ENCODE measurements around the gene CYP1B1. TPM values are rescaled to one million over a fixed set of nuclear protein-coding genes. Genes with fewer than 3 reads are reported as not detected.

CYP1B1 gene
- polyA plus RNA-seq (2013, experiment 1 of 2), result 35.6 TPM
- polyA plus RNA-seq (2013, experiment 2 of 2), result 35.0 TPM

GRCh38 chr2:38075507-38076151 is at the start of gene CYP1B1:
Gene CYP1B1, minus strand, starts transcription at chr2:38076151. Its CDS starts 763 bp downstream, at chr2:38075388.
- H3K23ac ChIP-seq (ENCODE audit: low read length), result peak within 1 kb of the TSS; percentile 92

GRCh38 chr2:38125007-38125406 is 49.1 kb upstream of the CYP1B1 start:
- Histone ChIP-seq H2BK120ac (ENCODE audit: low read depth, low read length) (no peak overlapping the region), H3K79me2 (ENCODE audit: control insufficient read depth, insufficient read depth, low read length) (no peaks in the 10 kb centered on the region), H3K4me1 (ENCODE audit: control insufficient read depth, low read depth, low read length) (no peaks in the 10 kb centered on the region), H3K4me2 (ENCODE audit: low read length) (no peak overlapping the region), H3K27me3 (ENCODE audit: insufficient read depth, low read length, poor library complexity) (no peaks in the 10 kb centered on the region), H3K56ac (ENCODE audit: low read length) (no peak overlapping the region), H3K9ac (ENCODE audit: low read length) (no peak overlapping the region), H2BK15ac (replicated peaks; ENCODE audit: low read depth) (no peak overlapping the region), H3K18ac (ENCODE audit: low read length) (no peak overlapping the region), H2BK5ac (ENCODE audit: low read length) (no peak overlapping the region), H3K4ac (ENCODE audit: low read depth, low read length) (no peak overlapping the region), H3K27ac (ENCODE audit: low read depth, low read length) (no peak overlapping the region), H2AK5ac (ENCODE audit: low read length) (no peak overlapping the region), H4K5ac (ENCODE audit: low read length) (no peak overlapping the region), H3K23ac (ENCODE audit: low read length) (no peak overlapping the region), H4K8ac (ENCODE audit: low read depth, low read length) (no peak overlapping the region), H3K79me1 (ENCODE audit: low read length) (no peaks in the 10 kb centered on the region), H3K36me3 (ENCODE audit: control insufficient read depth, insufficient read depth, low read length) (no peaks in the 10 kb centered on the region), H3K4me3 (ENCODE audit: low read length) (no peak overlapping the region)
- WGBS (ENCODE audit: extremely low coverage, insufficient coverage, low lambda C conversion rate), result no CpG with 5 or more reads among the region's 5 CpGs
- DNase-seq, result no peak

More at GRCh38 chr2:38075507-38076151, at the start of gene CYP1B1:
- H2BK15ac ChIP-seq (replicated peaks; ENCODE audit: low read depth), result peak within 1 kb of the TSS; percentile 37
- H3K27ac ChIP-seq (ENCODE audit: low read depth, low read length), result peak within 1 kb of the TSS; percentile 90
- no peaks in the 10 kb centered on the region for H3K79me1 ChIP-seq (ENCODE audit: low read length)
- peak within 1 kb of the TSS; percentile 23 for H2AK5ac ChIP-seq (ENCODE audit: low read length)
- no CpG with 5 or more reads among the region's 46 CpGs for WGBS (ENCODE audit: extremely low coverage, insufficient coverage, low lambda C conversion rate)
- no peaks in the 10 kb centered on the region for H3K79me2 ChIP-seq (ENCODE audit: control insufficient read depth, insufficient read depth, low read length)
- H3K4me1 ChIP-seq (ENCODE audit: control insufficient read depth, low read depth, low read length), result peaks cover 19% of the 10 kb centered on the region
- peak within 1 kb of the TSS; percentile 73 for H3K9ac ChIP-seq (ENCODE audit: low read length)
- H3K4me3 ChIP-seq (ENCODE audit: low read length), result peak within 1 kb of the TSS; percentile 33
- no peak for DNase-seq
- H3K56ac ChIP-seq (ENCODE audit: low read length), result peak within 1 kb of the TSS; percentile 85
- peak within 1 kb of the TSS; percentile 88 for H3K4ac ChIP-seq (ENCODE audit: low read depth, low read length)
- no peaks in the 10 kb centered on the region for H3K36me3 ChIP-seq (ENCODE audit: control insufficient read depth, insufficient read depth, low read length)
- H4K5ac ChIP-seq (ENCODE audit: low read length), result no peak within 1 kb of the TSS
- peak within 1 kb of the TSS; percentile 87 for H3K4me2 ChIP-seq (ENCODE audit: low read length)
- peaks cover 4% of the 10 kb centered on the region for H3K27me3 ChIP-seq (ENCODE audit: insufficient read depth, low read length, poor library complexity)
- no peak within 1 kb of the TSS for H4K8ac ChIP-seq (ENCODE audit: low read depth, low read length)
- peak within 1 kb of the TSS; percentile 92 for H2BK120ac ChIP-seq (ENCODE audit: low read depth, low read length)
- peak within 1 kb of the TSS; percentile 28 for H2BK5ac ChIP-seq (ENCODE audit: low read length)
- peak within 1 kb of the TSS; percentile 96 for H3K18ac ChIP-seq (ENCODE audit: low read length)

GRCh38 chr2:38123911-38124310 is 48.0 kb upstream of the CYP1B1 start:
- no peak overlapping the region for H3K18ac ChIP-seq (ENCODE audit: low read length)
- H2BK15ac ChIP-seq (replicated peaks; ENCODE audit: low read depth), result no peak overlapping the region
- no peaks in the 10 kb centered on the region for H3K36me3 ChIP-seq (ENCODE audit: control insufficient read depth, insufficient read depth, low read length)
- H3K79me1 ChIP-seq (ENCODE audit: low read length), result no peaks in the 10 kb centered on the region
- DNase-seq, result no peak
- H4K5ac ChIP-seq (ENCODE audit: low read length), result no peak overlapping the region
- H3K23ac ChIP-seq (ENCODE audit: low read length), result no peak overlapping the region
- no peaks in the 10 kb centered on the region for H3K4me1 ChIP-seq (ENCODE audit: control insufficient read depth, low read depth, low read length)
- no peak overlapping the region for H4K8ac ChIP-seq (ENCODE audit: low read depth, low read length)
- no peak overlapping the region for H2AK5ac ChIP-seq (ENCODE audit: low read length)
- no peak overlapping the region for H3K4me3 ChIP-seq (ENCODE audit: low read length)
- no peaks in the 10 kb centered on the region for H3K79me2 ChIP-seq (ENCODE audit: control insufficient read depth, insufficient read depth, low read length)
- no peak overlapping the region for H3K9ac ChIP-seq (ENCODE audit: low read length)
- H3K27me3 ChIP-seq (ENCODE audit: insufficient read depth, low read length, poor library complexity), result no peaks in the 10 kb centered on the region
- no peak overlapping the region for H3K4ac ChIP-seq (ENCODE audit: low read depth, low read length)
- H3K4me2 ChIP-seq (ENCODE audit: low read length), result no peak overlapping the region
- H3K56ac ChIP-seq (ENCODE audit: low read length), result no peak overlapping the region
- no peak overlapping the region for H2BK5ac ChIP-seq (ENCODE audit: low read length)
- H3K27ac ChIP-seq (ENCODE audit: low read depth, low read length), result no peak overlapping the region
- H2BK120ac ChIP-seq (ENCODE audit: low read depth, low read length), result no peak overlapping the region
- WGBS (ENCODE audit: extremely low coverage, insufficient coverage, low lambda C conversion rate), result no CpG with 5 or more reads among the region's 1 CpG

GRCh38 chr2:38122344-38122743 is 46.4 kb upstream of the CYP1B1 start:
- Histone ChIP-seq H2AK5ac (ENCODE audit: low read length) (no peak overlapping the region), H3K4me1 (ENCODE audit: control insufficient read depth, low read depth, low read length) (no peaks in the 10 kb centered on the region), H3K18ac (ENCODE audit: low read length) (no peak overlapping the region), H3K9ac (ENCODE audit: low read length) (no peak overlapping the region), H4K8ac (ENCODE audit: low read depth, low read length) (no peak overlapping the region), H3K4me2 (ENCODE audit: low read length) (no peak overlapping the region), H3K4me3 (ENCODE audit: low read length) (no peak overlapping the region), H2BK120ac (ENCODE audit: low read depth, low read length) (no peak overlapping the region), H3K79me2 (ENCODE audit: control insufficient read depth, insufficient read depth, low read length) (no peaks in the 10 kb centered on the region), H2BK15ac (replicated peaks; ENCODE audit: low read depth) (no peak overlapping the region), H4K5ac (ENCODE audit: low read length) (no peak overlapping the region), H3K36me3 (ENCODE audit: control insufficient read depth, insufficient read depth, low read length) (no peaks in the 10 kb centered on the region), H3K4ac (ENCODE audit: low read depth, low read length) (no peak overlapping the region), H3K79me1 (ENCODE audit: low read length) (no peaks in the 10 kb centered on the region), H3K56ac (ENCODE audit: low read length) (no peak overlapping the region), H3K27ac (ENCODE audit: low read depth, low read length) (no peak overlapping the region), H2BK5ac (ENCODE audit: low read length) (no peak overlapping the region), H3K27me3 (ENCODE audit: insufficient read depth, low read length, poor library complexity) (no peaks in the 10 kb centered on the region), H3K23ac (ENCODE audit: low read length) (no peak overlapping the region)
- no CpG with 5 or more reads among the region's 7 CpGs for WGBS (ENCODE audit: extremely low coverage, insufficient coverage, low lambda C conversion rate)
- DNase-seq, result no peak

- Histone ChIP-seq H3K9ac (ENCODE audit: low read length) (no peak overlapping the region), H3K27ac (ENCODE audit: low read depth, low read length) (no peak overlapping the region), H3K4ac (ENCODE audit: low read depth, low read length) (no peak overlapping the region), H2BK5ac (ENCODE audit: low read length) (no peak overlapping the region), H3K4me3 (ENCODE audit: low read length) (no peak overlapping the region), H4K8ac (ENCODE audit: low read depth, low read length) (no peak overlapping the region), H3K4me2 (ENCODE audit: low read length) (no peak overlapping the region), H3K18ac (ENCODE audit: low read length) (no peak overlapping the region), H3K4me1 (ENCODE audit: control insufficient read depth, low read depth, low read length) (no peaks in the 10 kb centered on the region), H3K79me2 (ENCODE audit: control insufficient read depth, insufficient read depth, low read length) (no peaks in the 10 kb centered on the region), H4K5ac (ENCODE audit: low read length) (no peak overlapping the region), H3K27me3 (ENCODE audit: insufficient read depth, low read length, poor library complexity) (no peaks in the 10 kb centered on the region), H3K79me1 (ENCODE audit: low read length) (no peaks in the 10 kb centered on the region), H3K56ac (ENCODE audit: low read length) (no peak overlapping the region), H3K23ac (ENCODE audit: low read length) (no peak overlapping the region), H2BK120ac (ENCODE audit: low read depth, low read length) (no peak overlapping the region), H2AK5ac (ENCODE audit: low read length) (no peak overlapping the region), H2BK15ac (replicated peaks; ENCODE audit: low read depth) (no peak overlapping the region), H3K36me3 (ENCODE audit: control insufficient read depth, insufficient read depth, low read length) (no peaks in the 10 kb centered on the region)
- no peak for DNase-seq
- WGBS (ENCODE audit: extremely low coverage, insufficient coverage, low lambda C conversion rate), result no CpG with 5 or more reads among the region's 2 CpGs
Measured at GRCh38 chr2:38121481-38121880, 45.5 kb upstream of the CYP1B1 start.

DNA sequence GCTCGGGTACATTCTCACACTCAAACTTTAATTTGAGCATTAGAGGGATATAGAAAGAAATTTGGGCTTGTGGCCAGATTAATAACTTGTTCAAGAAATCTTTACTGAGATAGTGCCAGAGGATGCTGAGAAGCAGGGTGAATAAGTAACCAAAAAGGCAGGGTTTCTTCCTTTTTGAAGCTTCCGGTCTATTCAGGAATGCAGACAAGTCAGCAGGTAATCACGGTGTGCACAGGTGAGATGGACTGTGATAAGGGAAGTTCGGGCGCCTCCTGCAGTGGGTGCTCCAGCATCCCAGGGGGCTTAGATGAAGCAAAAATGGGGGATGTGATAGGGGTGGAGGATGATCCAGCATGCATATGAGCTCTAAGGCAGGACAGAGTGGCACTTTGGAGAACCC is 44.9 kb upstream of the CYP1B1 start:
- no peak overlapping the region for H2AK5ac ChIP-seq (ENCODE audit: low read length)
- no peak for DNase-seq
- H3K18ac ChIP-seq (ENCODE audit: low read length), result no peak overlapping the region
- H3K4me3 ChIP-seq (ENCODE audit: low read length), result no peak overlapping the region
- WGBS (ENCODE audit: extremely low coverage, insufficient coverage, low lambda C conversion rate), result no CpG with 5 or more reads among the region's 5 CpGs
- no peak overlapping the region for H3K4me2 ChIP-seq (ENCODE audit: low read length)
- no peak overlapping the region for H2BK15ac ChIP-seq (replicated peaks; ENCODE audit: low read depth)
- H3K36me3 ChIP-seq (ENCODE audit: control insufficient read depth, insufficient read depth, low read length), result no peaks in the 10 kb centered on the region
- no peak overlapping the region for H3K9ac ChIP-seq (ENCODE audit: low read length)
- H3K4me1 ChIP-seq (ENCODE audit: control insufficient read depth, low read depth, low read length), result no peaks in the 10 kb centered on the region
- H3K56ac ChIP-seq (ENCODE audit: low read length), result no peak overlapping the region
- no peaks in the 10 kb centered on the region for H3K79me1 ChIP-seq (ENCODE audit: low read length)
- no peaks in the 10 kb centered on the region for H3K79me2 ChIP-seq (ENCODE audit: control insufficient read depth, insufficient read depth, low read length)
- H4K5ac ChIP-seq (ENCODE audit: low read length), result no peak overlapping the region
- no peaks in the 10 kb centered on the region for H3K27me3 ChIP-seq (ENCODE audit: insufficient read depth, low read length, poor library complexity)
- no peak overlapping the region for H3K27ac ChIP-seq (ENCODE audit: low read depth, low read length)
- H3K23ac ChIP-seq (ENCODE audit: low read length), result no peak overlapping the region
- no peak overlapping the region for H4K8ac ChIP-seq (ENCODE audit: low read depth, low read length)
- no peak overlapping the region for H3K4ac ChIP-seq (ENCODE audit: low read depth, low read length)
- no peak overlapping the region for H2BK120ac ChIP-seq (ENCODE audit: low read depth, low read length)
- H2BK5ac ChIP-seq (ENCODE audit: low read length), result no peak overlapping the region

Data from mesendoderm (in vitro differentiated cells).